ENCODE results near the gene SCGN. TPM values are rescaled to one million over a fixed set of nuclear protein-coding genes. Genes with fewer than 3 reads are reported as not detected.

The SCGN gene
- polyA plus RNA-seq, 1 experiment, result not detected

DNA sequence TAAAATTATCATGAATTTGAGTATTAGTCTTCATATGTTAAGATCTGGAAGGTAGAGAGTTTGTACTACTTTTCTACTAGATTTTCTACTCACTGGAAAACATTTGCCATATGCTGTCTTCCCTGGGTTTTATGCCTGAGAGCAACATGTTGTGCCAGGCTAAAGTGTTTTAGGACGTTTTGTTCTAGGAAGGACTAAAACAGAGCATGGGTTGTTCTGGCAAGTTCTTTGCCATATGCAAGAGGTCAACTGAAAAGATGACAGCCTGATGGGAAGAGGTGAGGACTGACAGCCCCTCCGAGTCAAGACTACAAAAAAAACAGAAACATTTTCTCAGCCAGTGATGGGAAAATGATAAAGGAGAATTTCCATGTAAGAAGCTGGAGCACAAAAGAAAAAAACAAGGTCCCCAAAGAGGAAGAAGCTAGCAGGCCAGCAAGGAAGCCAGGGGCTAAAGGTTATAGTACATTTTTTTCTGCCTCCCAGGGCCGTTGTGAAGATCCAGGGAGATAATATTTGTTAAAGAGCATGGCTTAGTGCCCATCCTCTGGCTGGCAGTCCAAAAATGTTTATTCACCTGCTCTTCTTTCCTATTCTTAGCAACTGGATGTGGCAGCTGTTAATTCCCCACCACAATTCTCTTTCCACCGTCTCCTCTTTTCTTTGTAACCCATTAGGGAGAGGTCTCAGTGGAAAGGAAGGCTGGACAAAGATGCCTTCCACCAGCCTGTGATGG, 7.8 kb downstream of the SCGN start:
- no peak for DNase-seq (ENCODE audit: low read depth, low spot score)
- Histone ChIP-seq H3K4me3 (ENCODE audit: low read depth, low read length) (no peak overlapping the region), H3K27ac (ENCODE audit: low read depth, low read length) (no peak overlapping the region), H3K9me3 (ENCODE audit: control insufficient read depth, insufficient read depth, low read length) (no peaks in the 10 kb centered on the region), H3K27me3 (ENCODE audit: control insufficient read depth, insufficient read depth, low read length) (no peaks in the 10 kb centered on the region)
- ChIA-PET CTCF (interaction anchor here (0.7 kb wide), 1 partner anchor 405 kb away, joined by 3 read pairs; no protein-coding TSS in a partner anchor), POLR2A (no interaction called here)
- no peak for TF ChIP-seq CTCF (IDR thresholded peaks at IDR 0.05; ENCODE audit: low read depth, low read length)

DNA sequence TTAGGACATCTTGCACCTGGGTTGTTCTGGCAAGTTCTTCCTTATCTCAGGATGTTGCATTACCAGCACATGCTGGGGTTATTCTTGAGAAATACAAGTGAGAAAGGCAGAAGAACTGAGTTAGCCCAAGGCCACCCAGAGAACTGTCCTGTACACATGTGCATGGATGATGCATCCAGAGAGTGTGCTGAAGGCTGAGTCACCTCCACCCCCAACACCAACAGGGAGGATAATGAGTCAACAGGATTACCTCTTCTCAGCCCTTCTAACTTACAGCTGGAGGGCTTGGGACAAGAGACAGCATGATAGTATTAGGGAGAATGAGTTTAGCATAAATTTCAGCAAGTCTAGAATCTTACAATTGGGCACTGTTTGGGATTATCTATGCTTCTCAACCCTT, 8.5 kb downstream of the SCGN start:
- no peak overlapping the region for H3K4me3 ChIP-seq (ENCODE audit: low read depth, low read length)
- POLR2A ChIA-PET, result no interaction called here
- H3K9me3 ChIP-seq (ENCODE audit: control insufficient read depth, insufficient read depth, low read length), result no peaks in the 10 kb centered on the region
- no peaks in the 10 kb centered on the region for H3K27me3 ChIP-seq (ENCODE audit: control insufficient read depth, insufficient read depth, low read length)
- DNase-seq (ENCODE audit: low read depth, low spot score), result no peak
- no peak overlapping the region for H3K27ac ChIP-seq (ENCODE audit: low read depth, low read length)
- TF ChIP-seq CTCF (IDR thresholded peaks at IDR 0.05; ENCODE audit: low read depth, low read length), result no peak
- CTCF ChIA-PET, result interaction anchor here (0.7 kb wide), 1 partner anchor 406 kb away, joined by 3 read pairs; no protein-coding TSS in a partner anchor

DNA sequence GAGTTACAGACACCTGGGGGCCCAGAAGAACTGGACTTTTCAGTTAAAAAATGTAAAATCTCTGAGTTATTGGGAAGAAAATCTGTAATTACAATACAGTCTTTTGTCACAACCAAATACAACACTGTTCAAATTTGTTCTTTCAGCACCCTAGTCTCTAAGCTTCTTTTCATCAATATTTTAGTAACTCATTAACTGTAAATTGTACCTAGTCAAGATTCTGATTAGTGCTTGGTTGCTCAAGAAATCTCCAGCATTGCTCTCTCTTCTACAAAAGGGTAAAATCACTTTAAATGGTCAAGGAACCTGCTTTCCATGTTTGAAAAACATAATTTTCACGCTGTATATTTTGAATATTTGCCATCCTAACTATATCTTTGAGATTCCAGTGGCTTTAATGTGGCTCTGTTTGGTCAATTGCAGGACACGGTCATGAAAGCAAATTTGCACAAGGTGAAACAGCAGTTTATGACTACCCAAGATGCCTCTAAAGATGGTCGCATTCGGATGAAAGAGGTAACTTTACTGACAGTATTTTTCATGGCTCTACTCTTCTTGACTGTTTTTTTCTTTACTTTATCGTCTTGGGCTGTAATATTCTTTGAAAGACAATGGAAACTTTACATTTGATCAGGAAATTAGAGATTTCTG, 9.2 kb downstream of the SCGN start:
- POLR2A ChIA-PET, result no interaction called here
- no peak overlapping the region for H3K27ac ChIP-seq (ENCODE audit: low read depth, low read length)
- H3K4me3 ChIP-seq (ENCODE audit: low read depth, low read length), result no peak overlapping the region
- no peak for TF ChIP-seq CTCF (IDR thresholded peaks at IDR 0.05; ENCODE audit: low read depth, low read length)
- no peaks in the 10 kb centered on the region for H3K9me3 ChIP-seq (ENCODE audit: control insufficient read depth, insufficient read depth, low read length)
- DNase-seq (ENCODE audit: low read depth, low spot score), result no peak
- CTCF ChIA-PET, result no interaction called here
- H3K27me3 ChIP-seq (ENCODE audit: control insufficient read depth, insufficient read depth, low read length), result no peaks in the 10 kb centered on the region

DNA sequence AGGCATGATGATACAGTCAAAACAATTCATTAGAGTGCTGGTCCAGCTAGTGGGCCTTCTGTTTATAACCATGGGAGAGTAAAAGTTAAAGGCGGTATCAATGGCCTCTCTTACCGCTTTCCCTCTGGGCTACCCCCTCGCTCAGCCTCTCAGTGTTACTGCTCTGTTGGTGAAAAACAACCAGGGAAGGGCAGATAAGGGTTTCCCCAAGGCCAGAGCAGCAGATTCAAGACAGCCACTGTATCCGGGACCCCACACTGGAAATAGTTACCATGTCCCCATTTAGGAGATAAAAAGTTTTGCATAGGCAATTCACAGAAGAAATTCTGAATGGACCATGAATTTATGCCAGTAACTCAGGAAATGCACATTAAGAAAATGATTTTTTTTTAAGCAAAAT, 13.4 kb downstream of the SCGN start:
- no peak overlapping the region for H3K27ac ChIP-seq (ENCODE audit: low read depth, low read length)
- DNase-seq (ENCODE audit: low read depth, low spot score), result no peak
- ChIA-PET CTCF (no interaction called here), POLR2A (no interaction called here)
- no peak for TF ChIP-seq CTCF (IDR thresholded peaks at IDR 0.05; ENCODE audit: low read depth, low read length)
- no peak overlapping the region for H3K4me3 ChIP-seq (ENCODE audit: low read depth, low read length)
- H3K27me3 ChIP-seq (ENCODE audit: control insufficient read depth, insufficient read depth, low read length), result no peaks in the 10 kb centered on the region
- no peaks in the 10 kb centered on the region for H3K9me3 ChIP-seq (ENCODE audit: control insufficient read depth, insufficient read depth, low read length)

DNA sequence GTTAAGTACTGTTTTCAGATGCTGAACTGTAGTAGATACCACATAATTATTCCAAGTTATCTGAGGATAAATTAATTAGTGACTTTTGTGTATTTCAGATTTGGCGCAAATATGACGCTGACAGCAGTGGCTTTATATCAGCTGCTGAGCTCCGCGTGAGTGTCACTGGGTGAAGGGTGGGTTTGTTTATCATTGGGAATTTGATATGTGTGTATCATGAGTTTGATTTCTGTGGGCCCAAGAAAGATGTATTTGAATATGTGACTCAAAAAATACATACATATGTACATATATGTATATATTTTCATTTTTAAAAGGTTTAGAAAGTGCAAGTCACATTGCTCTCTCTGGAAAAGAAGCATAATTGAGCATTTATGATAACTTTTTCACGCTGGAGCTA, 17.4 kb downstream of the SCGN start:
- no peak overlapping the region for H3K4me3 ChIP-seq (ENCODE audit: low read depth, low read length)
- H3K27me3 ChIP-seq (ENCODE audit: control insufficient read depth, insufficient read depth, low read length), result no peaks in the 10 kb centered on the region
- ChIA-PET POLR2A (no interaction called here), CTCF (no interaction called here)
- no peak overlapping the region for H3K27ac ChIP-seq (ENCODE audit: low read depth, low read length)
- H3K9me3 ChIP-seq (ENCODE audit: control insufficient read depth, insufficient read depth, low read length), result no peaks in the 10 kb centered on the region
- no peak for TF ChIP-seq CTCF (IDR thresholded peaks at IDR 0.05; ENCODE audit: low read depth, low read length)
- DNase-seq (ENCODE audit: low read depth, low spot score), result no peak

Measured in AG04450 (cell line).